K562 treated with DMSO at 1 percent for 24 hours (cell line): ENCODE results near the gene CST7. TPM values are rescaled to one million over a fixed set of nuclear protein-coding genes. Genes with fewer than 3 reads are reported as not detected.

Source experiments
- total RNA-seq: library from RNA; unstranded; fragments of 300-600 nt; gene quantifications from 2 replicates; pipeline ENCODE4 v1.2.3, GENCODE V29; 2022; ENCODE audit warnings: low read depth; ENCODE audit not compliant: insufficient read depth

CST7 gene
- not detected in 2 replicates for total RNA-seq

GRCh38 chr20:24948939-24949679, at the start of gene CST7:
Gene CST7, plus strand, starts transcription at chr20:24949269. Its CDS starts 237 bp downstream, at chr20:24949506.

GRCh38 chr20:24992487-24993205, 43.6 kb downstream of the CST7 start, which contains the start of gene APMAP:
Gene APMAP, minus strand, starts transcription at chr20:24992751. Its CDS starts 63 bp downstream, at chr20:24992688.

Other genes with a start within 250 kb of the CST7 start
- gene APMAP, start 43.5 kb downstream of the CST7 start, total RNA-seq: 18.2 and 18.6 TPM in 2 replicates
- gene ACSS1, start 108.9 kb downstream of the CST7 start, total RNA-seq: not detected in 2 replicates
- gene VSX1, start 132.9 kb downstream of the CST7 start, total RNA-seq: not detected in 2 replicates
- 35.0 and 36.2 TPM in 2 replicates for gene ENTPD6, start 246.4 kb downstream of the CST7 start, total RNA-seq